Left ventricle myocardium inferior (tissue), 1 donor: ENCODE data around the gene PLPP7. TPM values are rescaled to one million over a fixed set of nuclear protein-coding genes. Genes with fewer than 3 reads are reported as not detected.

Experiments
- DNase-seq: peaks from one replicate; pipeline ENCODE4 v3.0.0-alpha.2; 2020
- H3K27ac ChIP-seq: fragments of 200-600 bp; replicated peaks from 2 replicates; pipeline ENCODE4 v1.8.0; 2021
- H3K27me3 ChIP-seq: fragments of 200-600 bp; 2 replicates; pipeline ENCODE4 v1.8.0; 2021; ENCODE audit warnings: low read depth
- H3K36me3 ChIP-seq: fragments of 200-600 bp; 2 replicates; pipeline ENCODE4 v1.8.0; 2021
- H3K4me1 ChIP-seq: fragments of 200-600 bp; 2 replicates; pipeline ENCODE4 v1.8.0; 2021
- H3K4me3 ChIP-seq: fragments of 200-600 bp; 2 replicates; pipeline ENCODE4 v1.8.0; 2021; ENCODE audit warnings: mild to moderate bottlenecking, moderate library complexity
- H3K9me3 ChIP-seq: fragments of 200-600 bp; replicated peaks from 2 replicates; pipeline ENCODE4 v1.8.0; 2021
- CTCF ChIP-seq: fragments of 200-600 bp; IDR thresholded peaks from 2 replicates; pipeline ENCODE4 v1.8.0; 2021; ENCODE audit warnings: antibody characterized with exemption, mild to moderate bottlenecking, borderline replicate concordance
- intact Hi-C: fragments of 100-400 bp; cut with micrococcal nuclease; formaldehyde crosslinking; loops from one replicate; pipeline ENCODE4 v1.11.0; 2022
- total RNA-seq: library from RNA; stranded (reverse); fragmentation: NEBNext Ultra II Directional; extraction: Animal tissue kit (Norgen Biotek cat#: 25700); gene quantifications from one replicate; pipeline ENCODE4 v1.2.1, GENCODE V29; 2021
- donor health status: DM: no; HTN: yes; CAD: no; lungs with severe emphysema.

The PLPP7 gene
- total RNA-seq, 1 donor from 2014 or later: 120 TPM

GRCh38 chr9:131288217-131288616, 1.3 kb upstream of the PLPP7 start:
- H3K4me3 ChIP-seq: no peak overlapping the region
- H3K27ac ChIP-seq: peak overlapping the region; percentile 96
- TF ChIP-seq CTCF: no peak
- no peaks in the 10 kb centered on the region for H3K9me3 ChIP-seq
- H3K36me3 ChIP-seq: peaks cover 11% of the 10 kb centered on the region
- peaks cover 71% of the 10 kb centered on the region for H3K4me1 ChIP-seq
- DNase-seq: no peak
- intact Hi-C loops: no loop called here
- H3K27me3 ChIP-seq: no peaks in the 10 kb centered on the region

- H3K27me3 ChIP-seq: no peaks in the 10 kb centered on the region
- TF ChIP-seq CTCF: no peak
- peaks cover 78% of the 10 kb centered on the region for H3K4me1 ChIP-seq
- no peaks in the 10 kb centered on the region for H3K9me3 ChIP-seq
- no peak for DNase-seq
- peaks cover 19% of the 10 kb centered on the region for H3K36me3 ChIP-seq
- intact Hi-C loops: no loop called here
- peak overlapping the region; percentile 86 for H3K4me3 ChIP-seq
- H3K27ac ChIP-seq: peak overlapping the region; percentile 96
Observed at GRCh38 chr9:131290036-131290766, 678 bp downstream of the PLPP7 start.

- intact Hi-C loops: no loop called here
- no peak for DNase-seq
Observed at GRCh38 chr9:131290767-131291370, 1.3 kb downstream of the PLPP7 start.

GRCh38 chr9:131291795-131292315, 2.3 kb downstream of the PLPP7 start:
- DNase-seq: no peak
- Histone ChIP-seq H3K4me1 (peaks cover 94% of the 10 kb centered on the region), H3K27ac (peak overlapping the region; percentile 96), H3K27me3 (no peaks in the 10 kb centered on the region), H3K36me3 (peaks cover 19% of the 10 kb centered on the region), H3K4me3 (peak overlapping the region; percentile 86), H3K9me3 (no peaks in the 10 kb centered on the region)
- intact Hi-C loops: no loop called here
- TF ChIP-seq CTCF: no peak

More at GRCh38 chr9:131290767-131291370, 1.3 kb downstream of the PLPP7 start:
- Histone ChIP-seq H3K36me3 (peaks cover 19% of the 10 kb centered on the region), H3K4me3 (peak overlapping the region; percentile 86), H3K4me1 (peaks cover 84% of the 10 kb centered on the region), H3K9me3 (no peaks in the 10 kb centered on the region), H3K27ac (peak overlapping the region; percentile 96), H3K27me3 (no peaks in the 10 kb centered on the region)
- no peak for TF ChIP-seq CTCF

- no peak for DNase-seq
- no peak for TF ChIP-seq CTCF
- no peaks in the 10 kb centered on the region for H3K27me3 ChIP-seq
- peaks cover 89% of the 10 kb centered on the region for H3K4me1 ChIP-seq
- H3K4me3 ChIP-seq: peak overlapping the region; percentile 86
- H3K36me3 ChIP-seq: peaks cover 19% of the 10 kb centered on the region
- peak overlapping the region; percentile 96 for H3K27ac ChIP-seq
- intact Hi-C loops: no loop called here
- no peaks in the 10 kb centered on the region for H3K9me3 ChIP-seq
Observed at GRCh38 chr9:131292937-131293336, 3.4 kb downstream of the PLPP7 start.
